HepG2 (cell line): Measurements from ENCODE around the gene CCDC57. TPM values are rescaled to one million over a fixed set of nuclear protein-coding genes. Genes with fewer than 3 reads are reported as not detected.

Experiments
- CREB1 ChIP-seq, 2 experiments: fragments of 450-650 bp in 1 of 2; IDR thresholded peaks; 2 replicates each; pipeline ENCODE4 v1.6.1; 2016 to 2017; ENCODE audit warnings: control low read depth in 1 of 2, mild to moderate bottlenecking in 1 of 2, missing compliant biosample characterization in 1 of 2, missing genetic modification characterization in 1 of 2
- DDIT3 ChIP-seq: sonication (generic); formaldehyde crosslinking; IDR thresholded peaks from 2 replicates; pipeline ENCODE4 v1.4.0; 2020; ENCODE audit warnings: mild to moderate bottlenecking, missing genetic modification reagents
- ELF3 ChIP-seq: IDR thresholded peaks from 2 replicates; pipeline ENCODE4 v1.6.1; 2016; ENCODE audit warnings: missing genetic modification reagents, missing compliant biosample characterization
- FOSL1 ChIP-seq: sonication (generic); formaldehyde crosslinking; IDR thresholded peaks from 2 replicates; pipeline ENCODE4 v1.9.0; 2021; ENCODE audit warnings: missing genetic modification reagents, borderline replicate concordance
- FOSL2 ChIP-seq: sonication (generic); formaldehyde crosslinking; IDR thresholded peaks from 2 replicates; pipeline ENCODE4 v1.4.0; 2020; ENCODE audit warnings: missing genetic modification reagents
- FOXK1 ChIP-seq: sonication (generic); formaldehyde crosslinking; IDR thresholded peaks from 2 replicates; pipeline ENCODE4 v1.4.0; 2020; ENCODE audit warnings: low read depth, missing genetic modification reagents, borderline replicate concordance
- HMGXB3 ChIP-seq: sonication (generic); formaldehyde crosslinking; IDR thresholded peaks from 2 replicates; pipeline ENCODE4 v1.4.0; 2020; ENCODE audit warnings: missing genetic modification reagents, borderline replicate concordance
- KDM3A ChIP-seq: IDR thresholded peaks from 2 replicates; pipeline ENCODE4 v1.6.1; 2018; ENCODE audit warnings: low read depth, missing compliant biosample characterization
- KMT2B ChIP-seq: IDR thresholded peaks from 2 replicates; pipeline ENCODE4 v1.6.1; 2016; ENCODE audit warnings: missing genetic modification reagents, missing compliant biosample characterization
- MIER3 ChIP-seq: IDR thresholded peaks from 2 replicates; pipeline ENCODE4 v1.6.1; 2016; ENCODE audit warnings: missing compliant biosample characterization, borderline replicate concordance
- NAIF1 ChIP-seq: sonication (generic); formaldehyde crosslinking; IDR thresholded peaks from 2 replicates; pipeline ENCODE4 v1.5.0; 2020; ENCODE audit warnings: mild to moderate bottlenecking, missing genetic modification reagents, borderline replicate concordance
- NR2F2 ChIP-seq: IDR thresholded peaks from 2 replicates; pipeline ENCODE4 v1.6.1; 2012; ENCODE audit warnings: low read depth, inconsistent platforms, borderline replicate concordance
- PHF21A ChIP-seq: sonication (generic); formaldehyde crosslinking; IDR thresholded peaks from 2 replicates; pipeline ENCODE4 v1.5.0; 2020; ENCODE audit warnings: mild to moderate bottlenecking, missing genetic modification reagents
- SMAD1 ChIP-seq: sonication (generic); formaldehyde crosslinking; IDR thresholded peaks from 2 replicates; pipeline ENCODE4 v1.4.0; 2020; ENCODE audit warnings: missing genetic modification reagents, low read depth, mild to moderate bottlenecking, borderline replicate concordance
- SP5 ChIP-seq: IDR thresholded peaks from 2 replicates; pipeline ENCODE4 v1.6.1; 2016; ENCODE audit warnings: low read depth, borderline replicate concordance
- SRSF4 ChIP-seq: fragments of 200-400 bp; formaldehyde crosslinking; IDR thresholded peaks from one replicate; pipeline ENCODE4 v1.6.1; 2018; ENCODE audit warnings: mild to moderate bottlenecking, low read depth, low read length, moderate library complexity; ENCODE audit not compliant: poor library complexity, severe bottlenecking
- ZNF431 ChIP-seq: sonication (generic); formaldehyde crosslinking; IDR thresholded peaks from 2 replicates; pipeline ENCODE4 v1.9.0; 2022; ENCODE audit warnings: missing genetic modification reagents, low read depth, mild to moderate bottlenecking, borderline replicate concordance
- ZNF580 ChIP-seq: IDR thresholded peaks from 2 replicates; pipeline ENCODE4 v1.6.1; 2016; ENCODE audit warnings: low read depth, borderline replicate concordance
- ZNF761 ChIP-seq: sonication (generic); formaldehyde crosslinking; conservative IDR thresholded peaks from 2 replicates; pipeline ENCODE4 v1.4.0; 2020; ENCODE audit warnings: mild to moderate bottlenecking, missing genetic modification reagents
- polyA plus RNA-seq, 8 experiments: library from polyadenylated mRNA; depleted of rRNA in 3 of 8; stranded (reverse) in 7 of 8; unstranded in 1 of 8; fragments of >200 nt; fragmentation: Illumina TruSeq in 4 of 8; extraction: Trizol in 4 of 8; gene quantifications; 2 replicates each; pipeline versions ENCODE4 v1.2.1 to v1.2.3, GENCODE V29; 2011 to 2016; ENCODE audit warnings: low read depth in 4 of 8, missing spikeins in 1 of 8, mixed read lengths in 1 of 8; ENCODE audit not compliant: insufficient read depth in 1 of 8
- total RNA-seq, 5 experiments: library from RNA; depleted of rRNA; stranded (reverse); fragments of >200 nt; fragmentation: Illumina TruSeq; extraction: Trizol; gene quantifications; 2 replicates each; pipeline ENCODE4 v1.2.3, GENCODE V29; 2016; ENCODE audit warnings: low read depth in 1 of 5
- TF ChIP-seq, protein P1 (sequence below): sonication (generic); formaldehyde crosslinking; IDR thresholded peaks from 2 replicates; pipeline ENCODE4 v1.4.0; 2020; ENCODE audit warnings: low read depth, missing genetic modification reagents

CCDC57 gene
- total and polyA plus RNA-seq, 2 of the 13 experiments (the other 11 are each of a cell fraction or from before 2014, with no cell fraction given) = 59.3 to 59.9 TPM

GRCh38 chr17:82110298-82110697 is 102.3 kb downstream of the CCDC57 start (continued):
- TF ChIP-seq ELF3 (CRISPR knock-in tag) = no peak
- TF ChIP-seq NR2F2 = no peak
- TF ChIP-seq KMT2B = peak; percentile 58; the same call in 1 of the 2 replicates
- peak; percentile 65 for TF ChIP-seq FOSL2 (CRISPR knock-in tag)
- no peak for TF ChIP-seq CREB1 (IDR thresholded peaks at IDR 0.05)
- no peak for TF ChIP-seq CREB1 (CRISPR knock-in tag; IDR thresholded peaks at IDR 0.05)
- peak; percentile 59; the same call in 1 of the 2 replicates for TF ChIP-seq HMGXB3 (CRISPR knock-in tag)
- no peak for TF ChIP-seq ZNF761 (CRISPR knock-in tag)
- no peak for TF ChIP-seq NAIF1
- 0 out of 2 replicates have a peak, but pooled peaks have one; percentile 23 for TF ChIP-seq PHF21A (CRISPR knock-in tag)
- no peak for TF ChIP-seq SP5 (CRISPR knock-in tag)
- TF ChIP-seq SRSF4 = no peak
- no peak for TF ChIP-seq DDIT3 (CRISPR knock-in tag)
- TF ChIP-seq KDM3A (CRISPR knock-in tag) = no peak
- TF ChIP-seq ZNF431 (CRISPR knock-in tag) = no peak
- TF ChIP-seq FOSL1 (CRISPR knock-in tag) = no peak
- no peak for TF ChIP-seq SMAD1
- TF ChIP-seq MIER3 (CRISPR knock-in tag) = peak; percentile 47; the same call in 1 of the 2 replicates
- TF ChIP-seq, protein P1, sequence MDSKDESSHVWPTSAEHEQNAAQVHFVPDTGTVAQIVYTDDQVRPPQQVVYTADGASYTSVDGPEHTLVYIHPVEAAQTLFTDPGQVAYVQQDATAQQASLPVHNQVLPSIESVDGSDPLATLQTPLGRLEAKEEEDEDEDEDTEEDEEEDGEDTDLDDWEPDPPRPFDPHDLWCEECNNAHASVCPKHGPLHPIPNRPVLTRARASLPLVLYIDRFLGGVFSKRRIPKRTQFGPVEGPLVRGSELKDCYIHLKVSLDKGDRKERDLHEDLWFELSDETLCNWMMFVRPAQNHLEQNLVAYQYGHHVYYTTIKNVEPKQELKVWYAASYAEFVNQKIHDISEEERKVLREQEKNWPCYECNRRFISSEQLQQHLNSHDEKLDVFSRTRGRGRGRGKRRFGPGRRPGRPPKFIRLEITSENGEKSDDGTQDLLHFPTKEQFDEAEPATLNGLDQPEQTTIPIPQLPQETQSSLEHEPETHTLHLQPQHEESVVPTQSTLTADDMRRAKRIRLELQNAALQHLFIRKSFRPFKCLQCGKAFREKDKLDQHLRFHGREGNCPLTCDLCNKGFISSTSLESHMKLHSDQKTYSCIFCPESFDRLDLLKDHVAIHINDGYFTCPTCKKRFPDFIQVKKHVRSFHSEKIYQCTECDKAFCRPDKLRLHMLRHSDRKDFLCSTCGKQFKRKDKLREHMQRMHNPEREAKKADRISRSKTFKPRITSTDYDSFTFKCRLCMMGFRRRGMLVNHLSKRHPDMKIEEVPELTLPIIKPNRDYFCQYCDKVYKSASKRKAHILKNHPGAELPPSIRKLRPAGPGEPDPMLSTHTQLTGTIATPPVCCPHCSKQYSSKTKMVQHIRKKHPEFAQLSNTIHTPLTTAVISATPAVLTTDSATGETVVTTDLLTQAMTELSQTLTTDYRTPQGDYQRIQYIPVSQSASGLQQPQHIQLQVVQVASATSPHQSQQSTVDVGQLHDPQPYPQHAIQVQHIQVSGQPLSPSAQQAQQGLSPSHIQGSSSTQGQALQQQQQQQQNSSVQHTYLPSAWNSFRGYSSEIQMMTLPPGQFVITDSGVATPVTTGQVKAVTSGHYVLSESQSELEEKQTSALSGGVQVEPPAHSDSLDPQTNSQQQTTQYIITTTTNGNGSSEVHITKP (CRISPR knock-in tag) = no peak
- no peak for TF ChIP-seq ZNF580 (CRISPR knock-in tag)
- peak; percentile 34; the same call in 1 of the 2 replicates for TF ChIP-seq FOXK1 (CRISPR knock-in tag)
